GM12878 (cell line): ENCODE data around the gene UTP14A. TPM values are rescaled to one million over a fixed set of nuclear protein-coding genes. Genes with fewer than 3 reads are reported as not detected.

Experiments used
- ATAC-seq: fragments of 200-7000 bp; cut with Tn5 transposase; 3 replicates; pipeline ENCODE4 v1.9.1; 2020; ENCODE audit warnings: mild to moderate bottlenecking, moderate library complexity
- BruUV-seq: library from RNA; stranded (reverse); fragments of 400-500 nt; replicated peaks from 2 replicates; lab custom pipeline; 2021; lab: Mats Ljungman, UMichigan
- CTCF ChIA-PET: fragments of 300-600 bp; sonication (Branson Sonifier 250); formaldehyde crosslinking; extraction: SDS; loops from one replicate; lab custom pipeline; 2021; ENCODE audit warnings: inconsistent platforms; lab: Yijun Ruan, JAX
- POLR2A ChIA-PET: fragments of 350-600 bp; formaldehyde crosslinking; extraction: SDS; loops from one replicate; lab custom pipeline; 2021; ENCODE audit warnings: inconsistent platforms; lab: Charles Lee
- RAD21 ChIA-PET: fragments of 300-600 bp; sonication (Branson Sonifier 250); formaldehyde crosslinking; loops from one replicate; lab custom pipeline; 2023; ENCODE audit warnings: antibody characterized with exemption; ENCODE audit not compliant: unreplicated experiment; lab: Charles Lee
- SMC1A ChIA-PET: fragments of 300-600 bp; sonication (Branson Sonifier 250); formaldehyde crosslinking; loops from one replicate; lab custom pipeline; 2023; ENCODE audit not compliant: unreplicated experiment, uncharacterized antibody; lab: Charles Lee
- DNase-seq: peaks from one replicate; pipeline ENCODE4 v3.0.0-alpha.2; 2011; ENCODE audit warnings: low read depth, low spot score
- FAIRE-seq: peaks from 3 replicates; lab custom pipeline; 2011; peaks lifted over from hg19 to GRCh38; lab: Jason Lieb, UNC
- H2AFZ ChIP-seq: 2 replicates; pipeline ENCODE4 v1.6.0; 2011; ENCODE audit warnings: low read depth, low read length, control low read depth; ENCODE audit not compliant: control insufficient read depth
- H3K27ac ChIP-seq: 2 replicates; pipeline ENCODE4 v1.5.1; 2011; ENCODE audit warnings: control low read depth; ENCODE audit not compliant: control insufficient read depth, insufficient read depth
- H3K27me3 ChIP-seq, 2 experiments: replicated peaks in 1 of 2; 2 replicates each; pipeline versions ENCODE4 v1.6.0 to v1.6.1; 2011; ENCODE audit warnings: low read length in 1 of 2; ENCODE audit not compliant: control insufficient read depth in 2 of 2, insufficient read depth in 2 of 2
- H3K36me3 ChIP-seq, 2 experiments: 2 replicates each; pipeline ENCODE4 v1.5.1; 2011; ENCODE audit warnings: low read length in 1 of 2; ENCODE audit not compliant: control insufficient read depth in 2 of 2, insufficient read depth in 2 of 2
- H3K4me1 ChIP-seq: 2 replicates; pipeline ENCODE4 v1.6.1; 2011; ENCODE audit warnings: mild to moderate bottlenecking, low read length, moderate library complexity, mixed read lengths; ENCODE audit not compliant: control insufficient read depth, insufficient read depth
- H3K4me2 ChIP-seq: 2 replicates; pipeline ENCODE4 v1.6.0; 2011; ENCODE audit warnings: control low read depth; ENCODE audit not compliant: control insufficient read depth, insufficient read depth
- H3K4me3 ChIP-seq: fragments of 200-600 bp; sonication (generic); 2 replicates; pipeline ENCODE4 v1.5.1; 2016
- H3K79me2 ChIP-seq: 2 replicates; pipeline ENCODE4 v1.6.0; 2011; ENCODE audit warnings: low read length; ENCODE audit not compliant: control insufficient read depth, insufficient read depth
- H3K9ac ChIP-seq: 2 replicates; pipeline ENCODE4 v1.8.0; 2011; ENCODE audit warnings: low read length, control low read depth, mixed read lengths; ENCODE audit not compliant: control insufficient read depth, insufficient read depth
- H3K9me3 ChIP-seq: replicated peaks from 3 replicates; pipeline ENCODE4 v1.5.1; 2011; ENCODE audit warnings: mild to moderate bottlenecking, low read length; ENCODE audit not compliant: control insufficient read depth, insufficient read depth
- H4K20me1 ChIP-seq: 2 replicates; pipeline ENCODE4 v1.6.0; 2011; ENCODE audit not compliant: control insufficient read depth, insufficient read depth
- CREB1 ChIP-seq: IDR thresholded peaks from 2 replicates; pipeline ENCODE4 v1.6.1; 2012; ENCODE audit warnings: low read depth, mild to moderate bottlenecking, inconsistent platforms
- CREM ChIP-seq: IDR thresholded peaks from 2 replicates; pipeline ENCODE4 v1.6.1; 2014; ENCODE audit warnings: antibody characterized with exemption, low read depth
- GABPA ChIP-seq: IDR thresholded peaks from 2 replicates; pipeline ENCODE4 v1.6.1; 2014; ENCODE audit warnings: antibody characterized with exemption, low read depth, mild to moderate bottlenecking, inconsistent platforms
- NR2F1 ChIP-seq: fragments of 450-650 bp; conservative IDR thresholded peaks from 2 replicates; pipeline ENCODE4 v1.6.1; 2017; ENCODE audit warnings: mild to moderate bottlenecking
- RB1 ChIP-seq: fragments of 450-650 bp; formaldehyde crosslinking; IDR thresholded peaks from 2 replicates; pipeline ENCODE4 v1.6.1; 2017; ENCODE audit warnings: mild to moderate bottlenecking, borderline replicate concordance
- SIN3A ChIP-seq: IDR thresholded peaks from 2 replicates; pipeline ENCODE4 v1.6.1; 2012; ENCODE audit warnings: low read depth, low read length, improper control_type of control experiment
- YY1 ChIP-seq: IDR thresholded peaks from 2 replicates; pipeline ENCODE4 v1.6.1; 2011; ENCODE audit warnings: low read depth, mild to moderate bottlenecking, low read length
- ZNF622 ChIP-seq: fragments of 450-650 bp; IDR thresholded peaks from 2 replicates; pipeline ENCODE4 v1.6.1; 2017; ENCODE audit warnings: mild to moderate bottlenecking, inconsistent platforms
- WGBS: methylation state at CpG from one replicate; pipeline ENCODE4 v1.1.6; 2016; ENCODE audit warnings: low lambda C conversion rate; ENCODE audit not compliant: insufficient replicate concordance, insufficient coverage; ENCODE audit errors: missing lambda C conversion rate; 5-methylcytosine and 5-hydroxymethylcytosine counted together
- in situ Hi-C: fragments of 300-500 bp; cut with MboI; formaldehyde crosslinking; loops from 9 replicates; pipeline ENCODE4 v1.14.3; 2018; ENCODE audit warnings: mixed read lengths
- intact Hi-C: fragments of 100-400 bp; cut with micrococcal nuclease; formaldehyde crosslinking; loops from one replicate; pipeline ENCODE4 v1.14.2; 2022; ENCODE audit not compliant: unreplicated experiment
- polyA plus RNA-seq, 11 experiments: library from polyadenylated mRNA; depleted of rRNA in 4 of 11; unstranded in 6 of 11; stranded (reverse) in 5 of 11; fragments of >200 nt; fragmentation: Nextera tagmentation in 4 of 11; fragmentation: Illumina TruSeq in 1 of 11; extraction: Ambion mirVana in 4 of 11; extraction: Trizol in 1 of 11; gene quantifications; 1 replicate in 1 of 11; 2 replicates in 10 of 11; pipeline versions ENCODE4 v1.2.1 to v1.2.3, GENCODE V29; 2011 to 2016; ENCODE audit warnings: inconsistent platforms in 2 of 11, missing spikeins in 2 of 11, low read depth in 1 of 11
- total RNA-seq, 4 experiments: library from RNA; depleted of rRNA in 3 of 4; stranded (reverse); fragments of >200 nt in 3 of 4; fragmentation: Illumina TruSeq in 1 of 4; extraction: Trizol in 1 of 4; gene quantifications; 2 replicates each; pipeline versions ENCODE4 v1.2.1 to v1.2.3, GENCODE V29; 2013 to 2021
- TF ChIP-seq, protein P1 (sequence below): IDR thresholded peaks from 2 replicates; pipeline ENCODE4 v1.6.1; 2012; ENCODE audit warnings: improper control_type of control experiment, low read depth, low read length; ENCODE audit not compliant: insufficient replicate concordance
- TF ChIP-seq, protein P2 (sequence below): IDR thresholded peaks from 2 replicates; pipeline ENCODE4 v1.6.1; 2011; ENCODE audit warnings: borderline replicate concordance, low read depth, mild to moderate bottlenecking, moderate library complexity, low read length; ENCODE audit not compliant: insufficient read depth, poor library complexity, severe bottlenecking
- TF ChIP-seq, protein P3 (sequence below): fragments of 450-650 bp; IDR thresholded peaks from 2 replicates; pipeline ENCODE4 v1.6.1; 2016; ENCODE audit warnings: mild to moderate bottlenecking

Gene UTP14A
- total and polyA plus RNA-seq, 10 of the 15 experiments (the other 5 are each of a cell fraction or from before 2014, with no cell fraction given) = 16.9 to 49.8 (median 31.4) TPM

DNA sequence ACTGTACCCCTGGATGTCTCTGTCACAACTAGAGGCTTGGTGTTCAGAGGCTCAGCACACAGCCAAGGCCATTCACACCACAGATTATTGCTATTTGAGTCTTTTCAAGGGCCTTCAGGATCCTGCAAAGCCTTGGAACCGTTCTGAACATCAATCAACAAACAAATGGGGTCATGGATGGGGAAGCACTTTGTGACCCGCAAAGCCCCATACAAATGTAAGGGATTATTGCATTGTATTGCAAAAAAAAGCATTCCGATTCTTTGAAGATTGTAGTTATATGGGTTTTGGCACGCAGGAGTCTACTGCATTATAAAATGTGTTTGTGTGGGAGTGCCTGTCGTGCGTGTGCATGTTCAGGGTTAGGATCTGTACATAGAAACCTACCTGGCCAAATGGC, 59.2 kb downstream of the UTP14A start:
- Histone ChIP-seq H3K4me3 (no peak overlapping the region), H3K9ac (no peak overlapping the region), H3K79me2 (no peaks in the 10 kb centered on the region), H4K20me1 (no peaks in the 10 kb centered on the region), H3K27me3 (no peaks in the 10 kb centered on the region), H3K36me3 (no peaks in the 10 kb centered on the region), H3K4me2 (no peak overlapping the region), H3K4me1 (no peaks in the 10 kb centered on the region), H3K9me3 (no peaks in the 10 kb centered on the region), H3K27ac (no peak overlapping the region), H2AFZ (no peak overlapping the region)
- no TSS peak for BruUV-seq
- ChIA-PET CTCF (no interaction called here), SMC1A (interaction anchor here (0.9 to 1.2 kb wide), 2 partner anchors 11 to 39 kb away, joined by 3 read pairs; no protein-coding TSS in a partner anchor), POLR2A (no interaction called here), RAD21 (no interaction called here)
- 61% methylated on average over 6 of the region's 6 CpGs for WGBS
- no peak for TF ChIP-seq RB1
- TF ChIP-seq SIN3A = no peak
- no peak for TF ChIP-seq CREB1
- no peak for ATAC-seq
- no peak for FAIRE-seq
- intact Hi-C loops (no loop called here), in situ Hi-C loops (no loop called here)
- DNase-seq = no peak

DNA sequence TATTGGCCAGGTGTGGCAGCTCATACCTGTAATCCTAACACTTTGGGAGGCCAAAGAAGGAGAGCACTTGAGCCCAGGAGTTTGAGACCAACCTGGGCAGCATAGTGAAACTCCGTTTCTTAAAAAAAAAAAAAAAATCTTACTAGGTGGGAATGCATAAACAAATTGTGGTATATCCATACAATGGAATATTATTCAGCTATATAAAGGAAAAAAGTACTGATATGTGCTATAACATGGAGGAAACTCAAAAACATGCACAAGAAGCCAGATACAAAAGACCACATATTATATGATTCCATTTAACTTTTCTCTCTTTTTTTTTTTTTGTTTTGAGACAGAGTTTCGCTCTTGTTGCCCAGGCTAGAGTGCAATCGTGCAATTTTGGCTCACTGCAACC, 63.0 kb downstream of the UTP14A start:
- ChIA-PET SMC1A (no interaction called here), POLR2A (interaction anchor here (0.6 kb wide), 1 partner anchor 250 kb away, joined by 3 read pairs; no protein-coding TSS in a partner anchor), CTCF (no interaction called here), RAD21 (no interaction called here)
- Histone ChIP-seq H3K36me3 (no peaks in the 10 kb centered on the region), H4K20me1 (no peaks in the 10 kb centered on the region), H3K27ac (no peak overlapping the region), H3K4me1 (no peaks in the 10 kb centered on the region), H3K79me2 (no peaks in the 10 kb centered on the region), H3K27me3 (no peaks in the 10 kb centered on the region), H3K9me3 (no peaks in the 10 kb centered on the region), H3K4me3 (no peak overlapping the region), H3K9ac (no peak overlapping the region), H2AFZ (no peak overlapping the region), H3K4me2 (no peak overlapping the region)
- in situ Hi-C loops = no loop called here
- BruUV-seq = no TSS peak
- intact Hi-C loops = no loop called here
- no peak for ATAC-seq
- FAIRE-seq = no peak
- DNase-seq = no peak
- 8% methylated on average over 2 of the region's 3 CpGs for WGBS
- no peak for TF ChIP-seq YY1
- no peak for TF ChIP-seq ZNF622
- TF ChIP-seq GABPA = no peak
- TF ChIP-seq CREM = no peak
- TF ChIP-seq, protein P1, sequence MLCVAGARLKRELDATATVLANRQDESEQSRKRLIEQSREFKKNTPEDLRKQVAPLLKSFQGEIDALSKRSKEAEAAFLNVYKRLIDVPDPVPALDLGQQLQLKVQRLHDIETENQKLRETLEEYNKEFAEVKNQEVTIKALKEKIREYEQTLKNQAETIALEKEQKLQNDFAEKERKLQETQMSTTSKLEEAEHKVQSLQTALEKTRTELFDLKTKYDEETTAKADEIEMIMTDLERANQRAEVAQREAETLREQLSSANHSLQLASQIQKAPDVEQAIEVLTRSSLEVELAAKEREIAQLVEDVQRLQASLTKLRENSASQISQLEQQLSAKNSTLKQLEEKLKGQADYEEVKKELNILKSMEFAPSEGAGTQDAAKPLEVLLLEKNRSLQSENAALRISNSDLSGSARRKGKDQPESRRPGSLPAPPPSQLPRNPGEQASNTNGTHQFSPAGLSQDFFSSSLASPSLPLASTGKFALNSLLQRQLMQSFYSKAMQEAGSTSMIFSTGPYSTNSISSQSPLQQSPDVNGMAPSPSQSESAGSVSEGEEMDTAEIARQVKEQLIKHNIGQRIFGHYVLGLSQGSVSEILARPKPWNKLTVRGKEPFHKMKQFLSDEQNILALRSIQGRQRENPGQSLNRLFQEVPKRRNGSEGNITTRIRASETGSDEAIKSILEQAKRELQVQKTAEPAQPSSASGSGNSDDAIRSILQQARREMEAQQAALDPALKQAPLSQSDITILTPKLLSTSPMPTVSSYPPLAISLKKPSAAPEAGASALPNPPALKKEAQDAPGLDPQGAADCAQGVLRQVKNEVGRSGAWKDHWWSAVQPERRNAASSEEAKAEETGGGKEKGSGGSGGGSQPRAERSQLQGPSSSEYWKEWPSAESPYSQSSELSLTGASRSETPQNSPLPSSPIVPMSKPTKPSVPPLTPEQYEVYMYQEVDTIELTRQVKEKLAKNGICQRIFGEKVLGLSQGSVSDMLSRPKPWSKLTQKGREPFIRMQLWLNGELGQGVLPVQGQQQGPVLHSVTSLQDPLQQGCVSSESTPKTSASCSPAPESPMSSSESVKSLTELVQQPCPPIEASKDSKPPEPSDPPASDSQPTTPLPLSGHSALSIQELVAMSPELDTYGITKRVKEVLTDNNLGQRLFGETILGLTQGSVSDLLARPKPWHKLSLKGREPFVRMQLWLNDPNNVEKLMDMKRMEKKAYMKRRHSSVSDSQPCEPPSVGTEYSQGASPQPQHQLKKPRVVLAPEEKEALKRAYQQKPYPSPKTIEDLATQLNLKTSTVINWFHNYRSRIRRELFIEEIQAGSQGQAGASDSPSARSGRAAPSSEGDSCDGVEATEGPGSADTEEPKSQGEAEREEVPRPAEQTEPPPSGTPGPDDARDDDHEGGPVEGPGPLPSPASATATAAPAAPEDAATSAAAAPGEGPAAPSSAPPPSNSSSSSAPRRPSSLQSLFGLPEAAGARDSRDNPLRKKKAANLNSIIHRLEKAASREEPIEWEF = no peak
- TF ChIP-seq NR2F1 = no peak
- TF ChIP-seq, protein P2, sequence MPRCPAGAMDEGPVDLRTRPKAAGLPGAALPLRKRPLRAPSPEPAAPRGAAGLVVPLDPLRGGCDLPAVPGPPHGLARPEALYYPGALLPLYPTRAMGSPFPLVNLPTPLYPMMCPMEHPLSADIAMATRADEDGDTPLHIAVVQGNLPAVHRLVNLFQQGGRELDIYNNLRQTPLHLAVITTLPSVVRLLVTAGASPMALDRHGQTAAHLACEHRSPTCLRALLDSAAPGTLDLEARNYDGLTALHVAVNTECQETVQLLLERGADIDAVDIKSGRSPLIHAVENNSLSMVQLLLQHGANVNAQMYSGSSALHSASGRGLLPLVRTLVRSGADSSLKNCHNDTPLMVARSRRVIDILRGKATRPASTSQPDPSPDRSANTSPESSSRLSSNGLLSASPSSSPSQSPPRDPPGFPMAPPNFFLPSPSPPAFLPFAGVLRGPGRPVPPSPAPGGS = no peak
- TF ChIP-seq, protein P3, sequence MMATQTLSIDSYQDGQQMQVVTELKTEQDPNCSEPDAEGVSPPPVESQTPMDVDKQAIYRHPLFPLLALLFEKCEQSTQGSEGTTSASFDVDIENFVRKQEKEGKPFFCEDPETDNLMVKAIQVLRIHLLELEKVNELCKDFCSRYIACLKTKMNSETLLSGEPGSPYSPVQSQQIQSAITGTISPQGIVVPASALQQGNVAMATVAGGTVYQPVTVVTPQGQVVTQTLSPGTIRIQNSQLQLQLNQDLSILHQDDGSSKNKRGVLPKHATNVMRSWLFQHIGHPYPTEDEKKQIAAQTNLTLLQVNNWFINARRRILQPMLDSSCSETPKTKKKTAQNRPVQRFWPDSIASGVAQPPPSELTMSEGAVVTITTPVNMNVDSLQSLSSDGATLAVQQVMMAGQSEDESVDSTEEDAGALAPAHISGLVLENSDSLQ = no peak
